GM11168 (cell line): ENCODE results near the gene MFSD12.
"Not testable (repeated sequence)": the region's sequence is repeated elsewhere in the genome, so short reads cannot be mapped to it uniquely, and the experiment has no call there.

ENCODE experiments used
- in situ Hi-C: fragments of 300-500 bp; cut with MboI; formaldehyde crosslinking; loops from one replicate; pipeline ENCODE4 v1.12.0; 2022; ENCODE audit warnings: low sequenced_read_pairs; ENCODE audit not compliant: unreplicated experiment

Gene MFSD12

DNA sequence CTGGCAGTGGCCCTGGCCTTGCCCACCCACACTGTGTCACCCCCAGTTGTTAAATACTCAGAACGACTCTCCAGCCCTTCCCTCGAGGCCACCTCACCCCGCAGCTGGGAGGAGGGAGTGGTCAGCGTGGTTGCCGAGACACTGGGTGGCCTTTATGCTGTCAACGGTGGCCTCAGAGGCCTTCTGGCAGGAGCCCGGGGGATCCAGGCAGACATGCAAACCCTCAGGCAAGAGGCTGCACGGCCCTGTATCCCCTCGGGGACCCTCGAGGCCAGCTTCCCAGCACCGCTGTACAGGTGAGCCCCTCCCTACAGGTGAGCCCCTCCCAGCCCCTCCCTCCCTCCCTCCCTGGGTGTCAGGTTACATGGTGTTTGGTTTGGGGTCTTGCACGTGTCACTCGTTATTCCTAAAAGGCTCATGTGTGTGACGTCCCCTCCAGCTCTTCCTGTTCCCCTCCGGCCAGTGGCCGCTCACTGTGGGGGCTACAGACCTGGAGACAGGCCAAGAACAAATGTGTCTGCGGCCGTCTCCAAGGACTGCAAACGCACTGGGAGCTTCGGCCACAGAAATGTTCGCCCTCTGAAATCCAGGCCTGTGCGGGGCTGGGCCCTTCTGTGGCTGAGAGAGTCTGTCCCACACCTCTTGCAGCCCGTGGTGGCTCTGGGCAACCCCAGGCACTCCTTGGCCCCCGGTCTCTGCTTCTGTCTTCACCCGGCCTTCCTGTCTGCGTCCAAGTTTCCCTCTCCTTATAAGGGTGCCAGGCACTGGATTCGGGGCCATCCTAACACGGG is 18.2 kb downstream of the MFSD12 start, which contains the start of gene TEKTIP1:
TSS of gene TEKTIP1 (plus strand) at position 210 of the 791 bp plus-strand sequence. CDS start at position 214, 4 bp downstream.
- in situ Hi-C loops, result no loop called here

DNA sequence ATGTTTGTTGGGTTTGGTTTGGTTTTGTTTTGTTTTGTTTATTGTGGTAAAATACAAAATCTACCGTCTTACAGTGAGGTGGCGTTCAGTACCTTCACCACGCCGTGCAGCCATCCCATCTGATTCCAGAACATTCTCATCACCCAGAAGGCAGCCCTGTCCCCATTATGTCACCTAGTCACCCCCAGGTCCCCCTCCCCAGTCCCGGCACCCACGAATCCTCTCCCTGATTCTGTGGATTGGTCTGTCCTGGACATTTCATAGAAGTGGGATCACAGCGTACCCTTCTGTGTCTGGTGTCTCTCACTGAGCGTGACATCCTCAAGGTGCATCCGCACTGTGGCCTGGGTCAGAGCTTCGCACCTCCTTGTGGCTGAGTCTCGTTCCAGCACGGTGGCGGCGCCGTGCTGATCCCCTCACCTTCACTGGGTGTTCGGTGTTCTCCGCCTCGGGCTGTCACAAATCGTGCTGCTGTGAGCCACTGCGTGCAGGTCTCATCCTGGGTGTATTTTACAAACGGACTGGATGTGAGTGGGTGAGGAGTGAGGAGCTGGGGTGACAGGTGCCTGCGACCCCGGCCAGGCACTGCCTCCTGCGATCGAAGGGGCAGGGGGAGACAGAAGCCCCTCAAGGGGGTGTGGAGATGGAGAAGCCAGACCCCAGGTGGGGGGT is 19.0 kb downstream of the MFSD12 start:
- in situ Hi-C loops, result no loop called here

DNA sequence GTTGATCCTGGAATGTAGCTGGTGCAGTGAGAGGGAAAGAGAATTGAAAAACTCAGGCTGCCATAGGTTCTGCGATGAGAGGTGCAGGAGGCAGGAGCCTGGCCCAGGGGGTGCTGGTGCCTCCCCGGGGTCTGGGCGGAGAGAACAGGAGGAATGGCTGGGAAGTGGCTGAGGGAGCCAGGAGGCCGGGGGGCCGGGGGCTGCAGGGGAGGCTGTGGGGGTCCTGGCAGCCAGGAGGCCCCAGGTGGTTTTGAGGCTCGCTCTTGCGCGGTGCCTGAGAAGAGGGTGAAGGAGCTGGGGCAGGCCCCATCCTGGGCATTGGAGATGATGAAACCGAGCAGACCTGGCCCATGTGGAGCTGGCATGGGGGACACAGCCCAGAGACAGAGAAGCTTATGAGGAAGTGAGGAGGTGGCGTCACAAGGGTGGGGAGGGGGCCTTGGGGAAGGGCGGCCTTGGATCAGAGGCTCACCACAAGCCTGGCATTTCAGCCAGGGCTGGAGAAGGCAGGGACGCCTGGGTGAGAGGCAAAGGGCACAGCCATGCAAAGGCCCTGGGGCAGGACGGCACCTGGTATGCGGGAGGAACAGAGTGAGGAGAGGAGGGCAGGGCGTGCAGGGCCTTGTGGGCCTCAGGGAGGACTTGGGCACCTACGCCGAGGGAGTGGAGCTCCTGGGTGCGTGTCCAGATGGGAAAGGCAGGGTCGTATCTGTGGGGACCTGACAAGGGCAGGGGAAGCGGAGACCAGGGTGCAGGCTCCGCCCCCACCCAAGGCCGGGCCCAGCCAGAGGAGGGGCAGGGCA is 19.7 kb downstream of the MFSD12 start:
- in situ Hi-C loops, result no loop called here

DNA sequence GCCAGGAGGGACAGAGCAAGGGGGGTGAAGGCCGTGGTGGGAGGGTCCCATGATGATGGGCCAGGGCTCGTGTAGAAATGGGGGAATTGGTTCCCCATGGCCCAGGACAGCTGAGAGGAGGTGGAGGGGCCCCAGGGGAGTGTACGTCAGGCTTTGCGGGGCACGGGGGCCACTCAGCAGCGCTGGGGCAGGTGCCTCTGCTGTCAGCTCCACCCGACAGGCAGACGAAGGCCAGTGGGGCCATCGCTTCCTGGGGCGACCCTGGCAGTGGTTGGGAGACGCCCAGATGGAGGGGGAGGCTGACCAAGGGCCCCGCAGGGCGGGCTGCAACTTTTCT is 20.3 kb downstream of the MFSD12 start:
- in situ Hi-C loops, result no loop called here

DNA sequence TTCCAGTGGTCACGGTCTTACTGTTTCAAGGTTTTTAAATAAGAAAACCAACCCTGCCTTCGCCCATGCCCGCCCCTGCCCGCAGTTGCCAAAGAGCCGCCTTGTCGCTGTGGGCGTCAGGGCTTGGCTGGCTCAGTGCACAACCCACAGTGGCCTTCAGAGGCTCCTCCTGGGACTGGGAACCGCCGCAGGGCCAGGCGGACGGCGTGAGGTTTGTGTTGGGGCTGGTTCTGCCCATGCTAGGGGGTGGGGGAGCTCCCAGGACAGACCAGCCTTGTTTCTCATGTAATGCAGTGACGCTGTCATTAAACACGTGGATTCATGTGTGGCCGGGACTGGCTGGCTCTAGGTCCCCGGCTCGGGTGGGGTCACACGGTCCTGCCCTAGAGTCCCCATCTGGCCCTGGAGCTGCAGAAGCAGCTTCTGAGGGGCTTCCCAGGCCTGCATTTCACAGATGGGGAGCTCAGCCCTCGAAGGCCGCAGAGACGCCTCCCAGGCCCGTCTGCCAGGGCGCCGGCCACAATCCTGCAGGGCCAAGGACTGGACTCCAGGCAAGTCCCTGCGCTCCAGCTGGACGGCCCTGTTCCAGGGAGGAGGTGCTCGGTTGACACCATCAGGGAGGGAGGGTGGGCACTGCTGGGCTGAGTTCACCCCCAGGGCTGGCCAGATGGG is 20.8 kb downstream of the MFSD12 start:
- in situ Hi-C loops, result no loop called here

DNA sequence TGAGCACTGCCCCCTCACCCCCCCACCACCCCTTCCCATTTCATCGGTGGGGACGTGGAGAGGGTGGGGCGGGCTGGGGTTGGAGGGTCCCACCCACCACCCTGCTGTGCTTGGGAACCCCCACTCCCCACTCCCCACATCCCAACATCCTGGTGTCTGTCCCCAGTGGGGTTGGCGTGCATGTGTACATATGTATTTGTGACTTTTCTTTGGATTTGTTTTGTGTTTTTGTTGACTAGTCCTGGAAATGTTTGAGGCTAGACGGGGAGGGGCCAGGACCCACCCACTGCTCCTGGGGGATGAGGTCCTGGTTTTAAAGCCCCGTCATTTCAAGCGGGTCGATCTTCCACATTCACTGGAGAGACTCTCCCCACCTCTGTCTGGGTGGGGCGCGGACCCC is 21.4 kb downstream of the MFSD12 start:
- in situ Hi-C loops, result no loop called here

DNA sequence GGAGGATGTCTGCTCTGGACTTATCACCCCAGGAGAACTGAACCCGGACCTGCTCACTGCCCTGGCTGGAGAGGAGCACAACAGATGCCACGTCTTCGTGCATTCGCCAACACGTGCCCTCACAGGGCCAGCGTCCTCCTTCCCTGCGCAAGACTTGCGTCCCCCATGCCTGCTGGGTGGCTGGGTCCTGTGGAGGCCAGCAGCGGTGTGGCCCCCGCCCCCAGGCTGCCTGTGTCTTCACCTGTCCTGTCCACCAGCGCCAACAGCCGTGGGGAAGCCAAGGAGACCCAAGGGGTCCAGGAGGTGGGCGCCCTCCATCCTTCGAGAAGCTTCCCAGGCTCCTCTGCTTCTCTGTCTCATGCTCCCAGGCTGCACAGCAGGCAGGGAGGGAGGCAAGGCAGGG is 21.8 kb downstream of the MFSD12 start:
- in situ Hi-C loops, result no loop called here

DNA sequence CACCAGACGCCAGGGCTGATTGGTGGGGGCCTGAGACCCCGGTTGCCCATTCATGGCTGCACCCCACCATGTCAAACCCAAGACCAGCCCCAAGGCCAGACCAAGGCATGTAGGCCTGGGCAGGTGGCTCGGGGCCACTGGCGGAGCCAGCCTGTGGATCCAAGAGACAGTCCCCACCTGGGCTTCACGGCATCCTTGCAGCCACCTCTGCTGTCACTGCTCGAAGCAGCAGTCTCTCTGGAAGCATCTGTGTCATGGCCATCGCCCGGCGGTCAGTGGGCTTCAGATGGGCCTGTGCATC is 22.2 kb downstream of the MFSD12 start:
- in situ Hi-C loops, result no loop called here

DNA sequence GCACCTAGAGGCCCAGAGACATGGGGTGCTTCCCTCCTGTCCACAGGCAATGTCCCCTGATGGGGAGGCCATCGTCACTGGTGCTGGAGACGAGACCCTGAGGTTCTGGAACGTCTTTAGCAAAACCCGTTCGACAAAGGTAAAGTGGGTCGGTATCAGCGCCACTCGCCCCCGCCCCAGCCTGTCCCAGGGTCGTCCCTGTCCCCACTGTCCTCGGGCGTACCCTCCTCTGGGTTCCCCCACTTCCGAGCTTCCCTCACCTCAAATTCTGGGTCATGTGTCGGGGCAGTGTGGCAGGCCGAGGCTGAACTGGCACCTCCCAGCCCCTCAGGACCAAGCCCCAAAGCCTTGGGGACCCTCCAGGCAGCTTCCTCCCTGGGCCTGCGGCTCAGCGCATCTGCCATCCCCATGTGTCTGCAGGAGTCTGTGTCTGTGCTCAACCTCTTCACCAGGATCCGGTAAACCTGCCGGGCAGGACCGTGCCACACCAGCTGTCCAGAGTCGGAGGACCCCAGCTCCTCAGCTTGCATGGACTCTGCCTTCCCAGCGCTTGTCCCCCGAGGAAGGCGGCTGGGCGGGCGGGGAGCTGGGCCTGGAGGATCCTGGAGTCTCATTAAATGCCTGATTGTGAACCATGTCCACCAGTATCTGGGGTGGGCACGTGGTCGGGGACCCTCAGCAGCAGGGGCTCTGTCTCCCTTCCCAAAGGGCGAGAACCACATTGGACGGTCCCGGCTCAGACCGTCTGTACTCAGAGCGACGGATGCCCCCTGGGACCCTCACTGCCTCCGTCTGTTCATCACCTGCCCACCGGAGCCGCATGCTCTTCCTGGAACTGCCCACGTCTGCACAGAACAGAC is 22.8 kb downstream of the MFSD12 start:
- in situ Hi-C loops, result no loop called here

DNA sequence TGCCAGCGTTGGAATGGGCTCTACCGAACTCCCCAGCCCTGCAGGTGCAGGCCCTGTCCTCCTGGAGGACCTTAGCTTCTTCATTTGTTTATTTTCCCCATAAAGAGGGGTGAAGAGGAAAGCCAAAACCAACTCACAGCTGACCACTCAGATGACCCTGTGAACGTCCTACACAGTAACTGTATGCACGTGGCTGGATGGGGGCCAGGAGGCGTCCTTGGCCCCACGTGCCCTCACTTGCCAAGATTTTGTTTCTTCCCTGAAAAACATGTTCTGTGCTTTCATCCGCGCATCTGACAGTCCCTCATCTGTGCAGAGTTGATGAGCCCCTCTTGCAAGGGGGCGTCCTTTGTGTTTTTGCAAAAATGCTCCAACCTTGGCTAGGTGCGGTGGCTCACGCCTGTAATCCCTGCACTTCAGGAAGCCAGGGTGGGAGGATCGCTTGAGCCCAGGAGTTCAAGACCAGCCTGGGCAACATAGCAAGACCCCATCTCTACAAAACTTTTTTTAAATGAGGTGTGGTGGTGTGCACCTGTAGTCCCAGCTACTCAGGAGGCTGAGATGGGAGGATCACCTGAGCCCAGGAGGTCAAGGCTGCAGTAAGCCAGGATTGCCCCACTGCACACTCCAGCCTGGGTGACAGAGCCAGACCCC is 23.7 kb downstream of the MFSD12 start:
- in situ Hi-C loops, result no loop called here

DNA sequence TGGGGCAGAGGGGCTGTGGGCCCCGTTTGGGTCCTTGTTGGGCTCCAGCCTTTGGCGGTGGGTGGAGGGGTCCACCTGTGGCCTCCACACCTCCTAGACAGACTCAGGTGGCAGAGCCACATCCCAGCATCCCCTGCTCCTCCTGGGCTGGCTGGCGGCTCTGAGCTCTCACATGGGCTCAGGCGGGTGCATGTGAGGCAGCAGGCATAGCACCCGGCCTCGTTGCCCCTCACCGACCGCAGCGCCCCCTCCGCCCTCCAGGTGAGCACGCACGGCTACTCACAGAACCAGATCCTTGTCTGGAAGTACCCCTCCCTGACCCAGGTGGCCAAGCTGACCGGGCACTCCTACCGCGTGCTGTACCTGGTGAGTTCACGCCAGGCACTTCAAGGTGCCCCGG is 24.4 kb downstream of the MFSD12 start:
- in situ Hi-C loops, result no loop called here

DNA sequence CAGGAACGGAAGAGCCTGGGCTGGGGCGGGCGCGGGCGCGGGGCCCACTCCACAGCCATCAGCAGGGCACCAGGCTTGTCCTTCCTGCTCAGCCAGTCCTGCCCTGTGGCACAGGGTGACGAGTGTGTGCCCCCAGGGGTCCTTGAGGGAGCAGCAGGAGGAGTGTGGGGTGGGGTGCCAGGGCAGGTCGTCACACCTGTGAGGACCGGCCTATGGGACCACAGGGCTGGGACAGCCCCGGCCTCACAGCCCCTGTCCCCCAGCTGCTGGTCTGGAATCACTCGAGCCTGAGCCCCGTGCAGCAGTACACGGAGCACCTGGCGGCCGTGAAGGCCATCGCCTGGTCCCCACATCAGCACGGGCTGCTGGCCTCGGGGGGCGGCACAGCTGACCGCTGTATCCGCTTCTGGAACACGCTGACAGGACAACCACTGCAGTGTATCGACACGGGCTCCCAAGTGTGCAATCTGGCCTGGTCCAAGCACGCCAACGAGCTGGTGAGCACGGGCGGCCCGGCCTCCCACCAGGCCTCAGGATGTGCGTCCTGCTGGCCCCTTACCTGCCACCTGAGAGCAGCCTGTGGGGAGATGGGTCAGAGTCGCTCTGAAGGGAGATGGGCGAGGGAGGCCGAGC is 25.1 kb downstream of the MFSD12 start:
- in situ Hi-C loops, result no loop called here

DNA sequence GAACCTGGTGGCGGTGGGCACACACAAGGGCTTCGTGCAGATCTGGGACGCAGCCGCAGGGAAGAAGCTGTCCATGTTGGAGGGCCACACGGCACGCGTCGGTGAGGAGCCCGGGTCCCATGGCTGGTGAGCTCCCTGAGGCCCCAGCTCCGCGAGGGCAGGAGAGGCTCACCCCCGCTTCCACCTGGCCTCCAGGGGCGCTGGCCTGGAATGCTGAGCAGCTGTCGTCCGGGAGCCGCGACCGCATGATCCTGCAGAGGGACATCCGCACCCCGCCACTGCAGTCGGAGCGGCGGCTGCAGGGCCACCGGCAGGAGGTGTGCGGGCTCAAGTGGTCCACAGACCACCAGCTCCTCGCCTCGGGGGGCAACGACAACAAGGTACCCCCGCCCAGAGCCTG is 25.7 kb downstream of the MFSD12 start:
- in situ Hi-C loops, result no loop called here

DNA sequence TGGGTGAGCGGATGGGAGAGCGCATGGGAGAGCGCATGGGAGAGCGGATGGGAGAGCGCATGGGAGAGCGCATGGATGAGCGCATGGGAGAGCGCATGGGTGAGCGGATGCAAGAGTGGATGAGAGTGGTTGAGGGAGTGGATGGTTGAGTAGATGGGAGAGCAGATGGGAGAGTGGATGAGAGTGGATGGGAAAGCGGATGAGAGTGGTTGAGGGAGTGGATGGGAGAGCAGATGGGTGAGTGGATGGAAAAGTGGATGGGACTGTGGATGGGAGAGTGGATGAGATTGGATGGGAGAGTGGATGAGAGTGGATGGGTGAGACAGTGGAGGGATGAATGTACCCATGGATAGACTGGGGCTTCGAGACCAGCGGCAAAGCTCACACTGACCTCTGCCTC is 27.0 kb downstream of the MFSD12 start:
- in situ Hi-C loops, result no loop called here

DNA sequence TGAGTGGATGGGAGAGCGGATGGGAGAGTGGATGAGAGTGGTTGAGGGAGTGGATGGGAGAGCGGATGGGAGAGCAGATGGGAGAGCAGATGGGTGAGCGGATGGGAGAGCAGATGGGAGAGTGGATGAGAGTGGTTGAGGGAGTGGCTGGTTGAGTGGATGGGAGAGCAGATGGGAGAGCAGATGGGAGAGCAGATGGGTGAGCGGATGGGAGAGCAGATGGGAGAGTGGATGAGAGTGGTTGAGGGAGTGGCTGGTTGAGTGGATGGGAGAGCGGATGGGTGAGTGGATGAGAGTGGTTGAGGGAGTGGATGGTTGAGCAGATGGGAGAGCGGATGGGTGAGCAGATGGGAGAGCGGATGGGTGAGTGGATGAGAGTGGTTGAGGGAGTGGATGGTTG is 28.1 kb downstream of the MFSD12 start:
- in situ Hi-C loops, result not testable (repeated sequence)

DNA sequence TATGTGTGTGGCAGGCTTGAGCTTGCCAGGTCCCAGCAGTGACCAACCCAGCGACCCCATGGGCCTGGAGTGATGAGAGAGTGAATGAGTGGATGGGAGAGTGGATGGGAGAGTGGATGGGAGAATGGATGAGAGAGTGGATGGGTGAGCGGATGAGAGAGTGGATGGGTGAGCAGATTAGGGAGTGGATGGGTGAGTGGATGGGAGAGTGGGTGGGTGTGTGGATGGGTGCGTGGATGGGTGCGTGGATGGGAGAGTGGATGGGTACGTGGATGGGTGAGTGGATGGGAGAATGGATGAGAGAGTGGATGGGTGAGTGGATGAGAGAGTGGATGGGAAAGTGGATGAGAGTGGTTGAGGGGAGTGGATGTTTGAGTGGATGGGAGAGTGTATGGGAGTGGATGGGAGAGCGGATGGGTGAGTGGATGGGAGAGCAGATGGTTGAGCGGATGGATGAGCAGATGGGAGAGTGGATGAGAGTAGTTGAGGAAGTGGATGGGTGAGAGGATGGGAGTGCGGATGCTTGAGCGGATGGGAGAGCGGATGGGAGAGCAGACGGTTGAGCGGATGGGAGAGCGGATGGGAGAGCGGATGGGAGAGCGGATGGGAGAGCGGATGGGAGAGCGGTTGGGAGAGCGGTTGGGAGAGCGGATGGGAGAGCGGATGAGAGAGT is 28.7 kb downstream of the MFSD12 start:
- in situ Hi-C loops, result no loop called here

DNA sequence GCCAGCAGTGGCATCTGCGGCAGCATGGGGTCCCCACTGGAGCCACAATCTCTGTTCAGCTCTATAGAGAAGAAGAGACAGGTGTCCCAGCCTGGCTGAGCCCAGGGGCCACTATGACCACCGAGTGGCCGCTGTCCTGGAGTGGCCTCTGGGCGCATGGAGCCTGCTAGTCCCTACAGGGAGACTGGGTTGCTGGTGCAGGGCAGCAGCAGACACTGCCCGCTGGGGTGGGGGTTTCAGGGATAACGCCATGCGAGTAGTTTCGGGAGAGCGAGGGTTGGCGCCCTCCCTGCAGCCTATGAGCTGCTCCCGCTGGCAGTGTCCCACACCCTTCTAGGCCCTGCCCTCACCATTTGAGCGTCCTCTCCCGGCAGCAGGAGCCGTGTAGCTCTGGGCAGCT is 29.3 kb downstream of the MFSD12 start:
- in situ Hi-C loops, result no loop called here

DNA sequence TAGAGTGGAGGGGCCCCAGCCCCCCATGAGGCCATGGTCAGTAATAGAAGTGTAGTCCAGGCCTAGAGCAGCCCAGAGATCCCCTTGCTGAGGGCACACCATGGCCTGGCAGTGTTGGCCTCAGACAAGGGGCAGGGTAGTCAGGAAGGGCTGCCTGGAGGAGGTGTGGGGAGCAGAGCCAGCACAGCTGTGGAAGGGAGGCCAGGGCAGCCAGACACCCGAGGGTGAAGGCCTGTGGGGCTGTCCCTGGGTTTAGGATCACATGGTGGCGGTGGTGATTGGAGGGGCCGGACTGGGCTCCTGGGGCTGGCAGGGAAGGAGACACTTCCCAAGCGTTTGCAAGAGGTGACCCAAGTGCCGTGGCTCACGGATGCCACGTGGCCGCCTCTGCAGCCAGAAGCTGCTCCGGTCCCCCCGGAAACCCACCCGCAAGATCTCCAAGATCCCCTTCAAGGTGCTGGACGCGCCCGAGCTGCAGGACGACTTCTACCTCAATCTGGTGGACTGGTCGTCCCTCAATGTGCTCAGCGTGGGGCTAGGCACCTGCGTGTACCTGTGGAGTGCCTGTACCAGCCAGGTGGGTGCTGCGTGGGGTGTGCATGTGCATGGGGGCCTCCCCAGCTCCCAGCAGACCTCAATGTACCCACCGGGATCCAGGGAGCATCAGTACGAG is 30.0 kb downstream of the MFSD12 start:
- in situ Hi-C loops, result no loop called here
